Neural progenitor cell (in vitro differentiated cells): Measurements from ENCODE around the gene BCAR1.

Experiments
- EZH2 ChIP-seq: fragments of 200-600 bp; sonication (generic); IDR thresholded peaks from 2 replicates; pipeline ENCODE4 v1.6.1; 2017; ENCODE audit warnings: antibody characterized with exemption, mild to moderate bottlenecking, moderate library complexity
- EZH2phosphoT487 ChIP-seq: fragments of 200-600 bp; sonication (generic); IDR thresholded peaks from 2 replicates; pipeline ENCODE4 v1.6.1; 2017; ENCODE audit warnings: antibody characterized with exemption
- TF ChIP-seq, protein P1 (sequence below): fragments of 200-600 bp; sonication (generic); IDR thresholded peaks from 2 replicates; pipeline ENCODE4 v1.5.1; 2017; ENCODE audit warnings: antibody characterized with exemption, mild to moderate bottlenecking

DNA sequence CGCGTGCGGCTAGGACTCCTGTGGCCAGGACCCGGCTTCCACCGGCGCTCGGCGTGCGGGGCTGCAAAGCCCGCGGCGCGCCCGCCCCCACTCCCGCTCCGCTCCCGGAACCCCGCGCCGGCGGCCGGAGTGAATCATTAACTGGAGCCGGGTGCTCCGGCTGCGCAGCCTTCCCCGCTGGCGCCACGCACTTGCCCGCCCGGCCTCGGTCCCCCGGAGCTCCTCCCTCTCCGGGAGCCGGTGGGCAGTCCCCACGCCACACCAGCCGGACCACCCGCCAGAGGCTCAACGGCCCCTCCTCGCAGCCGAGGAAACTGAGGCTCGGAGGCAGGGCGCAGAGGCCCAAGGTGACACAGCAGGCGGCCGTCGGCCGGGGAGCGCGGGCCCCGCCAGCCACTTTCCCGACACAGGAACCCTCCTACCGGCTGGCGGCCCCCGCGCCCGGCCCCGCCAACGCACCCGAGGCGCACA, 580 bp downstream of the BCAR1 start:
- TF ChIP-seq, protein P1, sequence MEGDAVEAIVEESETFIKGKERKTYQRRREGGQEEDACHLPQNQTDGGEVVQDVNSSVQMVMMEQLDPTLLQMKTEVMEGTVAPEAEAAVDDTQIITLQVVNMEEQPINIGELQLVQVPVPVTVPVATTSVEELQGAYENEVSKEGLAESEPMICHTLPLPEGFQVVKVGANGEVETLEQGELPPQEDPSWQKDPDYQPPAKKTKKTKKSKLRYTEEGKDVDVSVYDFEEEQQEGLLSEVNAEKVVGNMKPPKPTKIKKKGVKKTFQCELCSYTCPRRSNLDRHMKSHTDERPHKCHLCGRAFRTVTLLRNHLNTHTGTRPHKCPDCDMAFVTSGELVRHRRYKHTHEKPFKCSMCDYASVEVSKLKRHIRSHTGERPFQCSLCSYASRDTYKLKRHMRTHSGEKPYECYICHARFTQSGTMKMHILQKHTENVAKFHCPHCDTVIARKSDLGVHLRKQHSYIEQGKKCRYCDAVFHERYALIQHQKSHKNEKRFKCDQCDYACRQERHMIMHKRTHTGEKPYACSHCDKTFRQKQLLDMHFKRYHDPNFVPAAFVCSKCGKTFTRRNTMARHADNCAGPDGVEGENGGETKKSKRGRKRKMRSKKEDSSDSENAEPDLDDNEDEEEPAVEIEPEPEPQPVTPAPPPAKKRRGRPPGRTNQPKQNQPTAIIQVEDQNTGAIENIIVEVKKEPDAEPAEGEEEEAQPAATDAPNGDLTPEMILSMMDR: no peak
- peak; percentile 24 for TF ChIP-seq EZH2phosphoT487
- TF ChIP-seq EZH2: no peak
